IMR-90 (cell line): ENCODE results near the gene HAVCR1.

ENCODE experiments used
- CEBPB ChIP-seq: IDR thresholded peaks from 2 replicates; pipeline ENCODE4 v1.6.1; 2012; ENCODE audit warnings: low read depth, low read length, improper control_type of control experiment
- CTCF ChIP-seq: conservative IDR thresholded peaks from 2 replicates; pipeline ENCODE4 v1.5.1; 2012; ENCODE audit warnings: mild to moderate bottlenecking, low read depth, low read length, improper control_type of control experiment
- MAFK ChIP-seq: IDR thresholded peaks from 2 replicates; pipeline ENCODE4 v1.6.1; 2012; ENCODE audit warnings: low read depth, low read length, improper control_type of control experiment
- MAZ ChIP-seq: IDR thresholded peaks from 2 replicates; pipeline ENCODE4 v1.6.1; 2012; ENCODE audit warnings: low read depth, mild to moderate bottlenecking, low read length, improper control_type of control experiment, moderate library complexity, borderline replicate concordance
- MXI1 ChIP-seq: IDR thresholded peaks from 2 replicates; pipeline ENCODE4 v1.6.1; 2012; ENCODE audit warnings: low read depth, mild to moderate bottlenecking, low read length, moderate library complexity, borderline replicate concordance
- POLR2A ChIP-seq: IDR thresholded peaks from 2 replicates; pipeline ENCODE4 v1.6.1; 2012; ENCODE audit warnings: mild to moderate bottlenecking, low read depth, low read length
- RAD21 ChIP-seq: IDR thresholded peaks from 2 replicates; pipeline ENCODE4 v1.6.1; 2012; ENCODE audit warnings: low read length, improper control_type of control experiment
- RCOR1 ChIP-seq: IDR thresholded peaks from 2 replicates; pipeline ENCODE4 v1.6.1; 2012; ENCODE audit warnings: mild to moderate bottlenecking, low read length, improper control_type of control experiment; ENCODE audit not compliant: insufficient replicate concordance
- RFX5 ChIP-seq: IDR thresholded peaks from 2 replicates; pipeline ENCODE4 v1.8.0; 2012; ENCODE audit warnings: low read depth, mild to moderate bottlenecking, low read length, moderate library complexity
- TF ChIP-seq, protein P1 (sequence below): fragments of 150-350 bp; IDR thresholded peaks from 2 replicates; pipeline ENCODE4 v1.6.1; 2017; ENCODE audit warnings: mild to moderate bottlenecking, antibody characterized with exemption, low read length, low read depth

DNA sequence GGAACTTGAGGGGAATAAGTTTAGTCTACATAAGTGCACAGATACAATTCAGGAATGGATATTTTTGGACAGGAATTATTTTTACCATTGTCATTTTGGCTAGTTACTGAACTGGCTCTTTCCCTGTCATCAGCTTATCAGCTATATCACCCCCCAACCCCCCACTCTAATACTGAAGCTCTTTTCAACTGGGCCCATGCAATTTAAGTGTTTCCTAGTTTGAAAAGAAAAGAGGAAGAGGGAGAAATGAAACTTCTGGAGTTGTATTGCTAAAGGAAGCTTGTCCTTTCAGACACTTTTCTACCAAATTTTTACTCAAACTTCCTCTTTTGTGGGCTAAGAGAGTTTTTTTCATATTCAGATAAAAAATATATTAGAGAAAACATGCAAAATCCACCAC, 77.4 kb downstream of the HAVCR1 start:
- no peak for TF ChIP-seq RCOR1
- no peak for TF ChIP-seq POLR2A
- TF ChIP-seq CTCF, result no peak
- no peak for TF ChIP-seq MAFK
- TF ChIP-seq MXI1, result no peak
- no peak for TF ChIP-seq CEBPB
- no peak for TF ChIP-seq RFX5
- no peak for TF ChIP-seq MAZ
- TF ChIP-seq, protein P1, sequence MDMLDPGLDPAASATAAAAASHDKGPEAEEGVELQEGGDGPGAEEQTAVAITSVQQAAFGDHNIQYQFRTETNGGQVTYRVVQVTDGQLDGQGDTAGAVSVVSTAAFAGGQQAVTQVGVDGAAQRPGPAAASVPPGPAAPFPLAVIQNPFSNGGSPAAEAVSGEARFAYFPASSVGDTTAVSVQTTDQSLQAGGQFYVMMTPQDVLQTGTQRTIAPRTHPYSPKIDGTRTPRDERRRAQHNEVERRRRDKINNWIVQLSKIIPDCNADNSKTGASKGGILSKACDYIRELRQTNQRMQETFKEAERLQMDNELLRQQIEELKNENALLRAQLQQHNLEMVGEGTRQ, result no peak
- TF ChIP-seq RAD21, result no peak
